Measurements from ENCODE around the gene PROM1. TPM values are rescaled to one million over a fixed set of nuclear protein-coding genes. Genes with fewer than 3 reads are reported as not detected.
A peak's percentile ranks its signal among the peaks of the same experiment; 100 is the strongest.

Gene PROM1
- total RNA-seq, 1 donor from 2014 or later: not detected

- Mint-ChIP-seq H3K27ac (no peak overlapping the region), H3K27me3 (peaks cover 55% of the 10 kb centered on the region), H3K9me3 (peaks cover under 1% of the 10 kb centered on the region), H3K4me1 (no peaks in the 10 kb centered on the region), H3K36me3 (ENCODE audit: low read depth) (no peaks in the 10 kb centered on the region), H3K4me3 (no peak overlapping the region)
- no peak for DNase-seq
- intact Hi-C loops (cut with micrococcal nuclease): no loop called here
Measured at GRCh38 chr4:16090096-16090705, 6.4 kb upstream of the PROM1 start.

DNA sequence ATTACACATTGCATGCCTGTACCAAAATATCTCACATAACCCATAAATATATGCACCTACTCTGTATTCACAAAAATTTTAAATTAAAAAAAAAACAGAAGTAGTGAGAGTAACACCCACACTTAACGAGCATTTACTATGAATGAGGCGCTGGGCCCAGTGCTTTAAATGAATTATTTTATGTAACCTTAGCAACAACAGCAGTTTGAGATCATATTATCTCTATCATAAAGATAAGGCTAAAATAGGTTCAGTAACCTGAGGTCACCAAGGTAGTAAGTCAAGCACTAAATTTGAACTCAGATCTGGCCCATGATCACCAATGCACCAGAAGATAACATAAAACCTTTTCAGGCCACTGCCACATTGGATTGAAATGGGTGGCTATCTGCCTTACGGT lies 5.3 kb upstream of the PROM1 start:
- intact Hi-C loops (cut with micrococcal nuclease): no loop called here
- Mint-ChIP-seq H3K4me1 (peaks cover under 1% of the 10 kb centered on the region), H3K4me3 (no peak overlapping the region), H3K36me3 (ENCODE audit: low read depth) (peaks cover 3% of the 10 kb centered on the region), H3K27ac (no peak overlapping the region), H3K27me3 (peaks cover 62% of the 10 kb centered on the region), H3K9me3 (peaks cover 11% of the 10 kb centered on the region)
- DNase-seq: no peak

- H3K4me3 Mint-ChIP-seq: no peak overlapping the region
- H3K27ac Mint-ChIP-seq: no peak overlapping the region
- intact Hi-C loops (cut with micrococcal nuclease): no loop called here
- peaks cover 2% of the 10 kb centered on the region for H3K4me1 Mint-ChIP-seq
- peaks cover 66% of the 10 kb centered on the region for H3K27me3 Mint-ChIP-seq
- DNase-seq: no peak
- H3K36me3 Mint-ChIP-seq (ENCODE audit: low read depth): peaks cover 6% of the 10 kb centered on the region
- peaks cover 14% of the 10 kb centered on the region for H3K9me3 Mint-ChIP-seq
Measured at GRCh38 chr4:16088601-16089000, 4.8 kb upstream of the PROM1 start.

DNA sequence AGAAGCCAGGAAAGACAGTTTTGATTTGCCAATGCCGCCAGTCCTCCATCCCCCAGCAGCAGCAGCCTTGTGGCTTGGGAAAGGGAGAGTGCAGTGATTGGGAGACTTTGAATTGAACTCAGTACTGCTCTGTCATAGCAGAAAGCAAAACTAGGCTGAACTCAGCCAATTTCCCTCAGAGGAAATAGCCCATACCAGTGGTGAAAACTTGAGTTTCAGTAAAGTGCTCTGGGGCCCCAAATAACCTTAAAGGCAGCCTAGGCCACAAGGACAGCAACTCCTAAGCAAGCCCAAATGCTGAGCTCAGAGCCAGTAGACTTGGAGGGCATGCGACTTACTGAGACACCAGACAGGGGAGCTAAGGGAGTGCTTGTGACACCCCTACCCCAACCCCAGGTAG lies 2.0 kb upstream of the PROM1 start:
- Mint-ChIP-seq H3K27me3 (peaks cover 72% of the 10 kb centered on the region), H3K4me1 (peaks cover 8% of the 10 kb centered on the region), H3K9me3 (peaks cover 14% of the 10 kb centered on the region), H3K27ac (no peak overlapping the region), H3K36me3 (ENCODE audit: low read depth) (peaks cover 6% of the 10 kb centered on the region), H3K4me3 (no peak overlapping the region)
- intact Hi-C loops (cut with micrococcal nuclease): no loop called here
- no peak for DNase-seq

DNA sequence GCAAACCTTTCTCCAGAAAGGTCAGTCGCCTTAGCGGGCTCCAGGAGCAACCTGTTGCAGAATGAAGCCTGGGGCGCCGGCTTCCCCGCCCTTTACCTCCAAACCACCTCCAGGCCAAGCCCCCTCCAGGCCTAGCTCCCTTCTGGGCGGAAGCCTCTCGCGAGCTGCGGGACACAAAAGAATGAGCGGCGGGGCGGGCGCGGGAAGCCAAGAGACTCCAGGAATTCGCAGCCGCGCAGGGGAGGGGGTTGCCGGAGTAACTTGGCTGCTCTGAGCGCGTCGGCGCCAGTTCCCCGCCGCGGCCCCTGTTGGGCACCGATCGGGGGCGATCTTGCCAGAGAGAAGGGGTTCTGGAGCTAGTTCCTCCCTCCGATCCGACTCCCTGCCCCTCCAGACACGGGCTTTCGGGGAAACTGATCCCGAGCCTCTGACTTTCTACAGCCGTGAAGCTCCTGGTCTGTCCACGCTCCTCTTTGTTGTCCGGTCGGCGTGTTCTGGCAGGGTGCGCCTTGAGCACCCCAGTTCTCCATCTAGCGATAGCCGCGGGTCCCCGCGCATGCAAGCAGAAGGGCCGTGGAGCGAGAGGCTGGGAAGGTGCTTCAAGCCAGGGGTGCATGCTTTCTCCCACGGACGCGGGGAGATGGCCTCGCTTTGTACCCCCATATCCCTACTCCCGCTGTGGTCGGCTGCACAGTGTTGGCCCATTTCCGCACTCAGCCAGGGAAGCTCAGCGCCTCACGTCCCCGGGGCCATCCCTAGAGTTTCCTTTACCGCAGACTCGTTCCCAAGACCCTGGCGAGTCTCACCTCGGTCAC lies 1.2 kb downstream of the PROM1 start:
- Mint-ChIP-seq H3K4me3 (peak overlapping the region; percentile 71), H3K27me3 (peaks cover 63% of the 10 kb centered on the region), H3K36me3 (ENCODE audit: low read depth) (peaks cover 6% of the 10 kb centered on the region), H3K27ac (no peak overlapping the region), H3K4me1 (peaks cover 8% of the 10 kb centered on the region), H3K9me3 (peaks cover 14% of the 10 kb centered on the region)
- peak; percentile 62 for DNase-seq
- intact Hi-C loops (cut with micrococcal nuclease): no loop called here

DNA sequence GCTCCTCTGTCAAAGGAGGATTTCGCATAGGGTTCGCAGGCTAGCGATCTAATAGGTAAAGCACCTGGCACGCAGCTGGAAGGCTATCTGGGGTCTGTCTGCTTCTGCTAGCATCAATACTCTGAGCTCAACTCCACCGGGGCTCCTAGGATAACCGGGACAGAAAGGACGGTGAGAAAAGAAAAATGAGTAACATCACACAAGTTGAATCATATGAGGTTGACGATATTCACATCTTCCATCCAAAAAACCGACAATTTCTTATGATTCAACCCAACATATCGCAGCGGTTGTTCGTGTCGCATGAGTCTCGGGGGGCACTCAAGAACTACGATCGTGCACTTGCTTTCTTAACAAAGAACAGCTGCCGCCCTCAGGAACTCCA lies 1.8 kb downstream of the PROM1 start:
- Mint-ChIP-seq H3K27ac (no peak overlapping the region), H3K36me3 (ENCODE audit: low read depth) (peaks cover 6% of the 10 kb centered on the region), H3K4me1 (peaks cover 8% of the 10 kb centered on the region), H3K27me3 (peaks cover 61% of the 10 kb centered on the region), H3K9me3 (peaks cover 14% of the 10 kb centered on the region), H3K4me3 (peak overlapping the region; percentile 71)
- peak; percentile 52 for DNase-seq
- intact Hi-C loops (cut with micrococcal nuclease): no loop called here

GRCh38 chr4:16079046-16079445 lies 4.8 kb downstream of the PROM1 start:
- DNase-seq: peak; percentile 54
- H3K9me3 Mint-ChIP-seq: peaks cover 2% of the 10 kb centered on the region
- H3K4me3 Mint-ChIP-seq: no peak overlapping the region
- H3K4me1 Mint-ChIP-seq: peaks cover 6% of the 10 kb centered on the region
- intact Hi-C loops (cut with micrococcal nuclease): no loop called here
- H3K36me3 Mint-ChIP-seq (ENCODE audit: low read depth): peaks cover 2% of the 10 kb centered on the region
- no peak overlapping the region for H3K27ac Mint-ChIP-seq
- peaks cover 40% of the 10 kb centered on the region for H3K27me3 Mint-ChIP-seq

GRCh38 chr4:16078195-16078760 lies 5.5 kb downstream of the PROM1 start:
- no peaks in the 10 kb centered on the region for H3K36me3 Mint-ChIP-seq (ENCODE audit: low read depth)
- intact Hi-C loops (cut with micrococcal nuclease): no loop called here
- H3K27me3 Mint-ChIP-seq: peaks cover 41% of the 10 kb centered on the region
- H3K27ac Mint-ChIP-seq: no peak overlapping the region
- DNase-seq: peak; percentile 43
- no peaks in the 10 kb centered on the region for H3K9me3 Mint-ChIP-seq
- H3K4me3 Mint-ChIP-seq: no peak overlapping the region
- H3K4me1 Mint-ChIP-seq: peaks cover 6% of the 10 kb centered on the region

DNA sequence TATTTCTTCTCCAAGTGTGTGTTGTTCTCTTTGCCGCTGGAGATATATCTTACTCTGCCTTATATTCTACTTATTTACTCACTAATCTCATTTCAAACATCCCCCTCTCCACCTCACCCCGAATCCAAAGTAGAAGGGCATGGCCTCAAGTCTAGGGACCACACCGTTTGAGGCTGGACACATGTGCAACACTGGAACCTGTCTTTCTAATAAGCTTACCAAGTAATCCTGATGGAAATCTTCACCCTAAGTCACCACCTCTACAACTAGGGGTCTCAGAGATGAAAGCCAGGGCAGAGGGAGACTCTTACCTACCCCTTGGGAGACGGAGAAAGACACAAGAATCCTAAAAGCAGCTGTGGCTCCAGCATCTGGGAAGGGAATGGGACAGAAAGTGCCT lies 6.0 kb downstream of the PROM1 start:
- H3K27me3 Mint-ChIP-seq: peaks cover 44% of the 10 kb centered on the region
- intact Hi-C loops (cut with micrococcal nuclease): no loop called here

DNA sequence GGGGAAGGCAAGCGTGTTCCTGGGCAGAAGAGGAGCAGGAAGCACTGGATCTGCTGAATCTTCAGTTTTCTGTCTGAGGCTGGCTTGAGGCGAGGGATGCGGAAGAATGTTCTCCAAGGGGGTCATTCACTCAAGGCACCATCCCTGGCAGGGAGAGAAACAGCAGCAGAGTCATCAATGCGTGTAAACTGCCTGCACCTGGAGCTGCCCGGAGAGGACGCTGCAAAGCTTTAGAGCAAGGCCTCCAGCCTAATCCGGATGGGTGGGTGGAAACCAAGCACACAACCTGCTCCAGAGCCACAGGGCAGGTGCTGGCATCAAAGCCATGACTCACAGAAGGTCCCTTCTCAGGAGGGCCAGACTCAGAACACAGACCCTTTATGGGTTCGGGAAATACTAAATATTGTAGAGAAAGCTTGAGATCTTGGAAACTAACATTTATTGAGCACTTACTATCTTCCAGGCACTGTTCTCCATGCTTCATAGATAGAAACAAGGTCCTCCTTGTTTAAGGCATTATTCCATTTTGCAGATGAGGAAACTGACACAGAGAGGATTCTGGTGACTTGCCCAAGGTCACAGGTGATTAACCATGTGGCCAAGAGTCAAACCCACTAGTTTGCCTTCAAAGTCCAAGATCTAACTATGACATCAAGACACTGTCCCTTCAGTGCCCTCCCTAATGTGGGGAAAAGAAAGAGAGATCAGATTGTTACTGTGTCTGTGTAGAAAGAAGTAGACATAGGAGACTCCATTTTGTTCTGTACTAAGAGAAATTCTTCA lies 7.7 kb downstream of the PROM1 start:
- DNase-seq: peak; percentile 42
- no peaks in the 10 kb centered on the region for H3K9me3 Mint-ChIP-seq
- intact Hi-C loops (cut with micrococcal nuclease): no loop called here
- H3K27me3 Mint-ChIP-seq: peaks cover 33% of the 10 kb centered on the region
- H3K27ac Mint-ChIP-seq: no peak overlapping the region
- H3K4me3 Mint-ChIP-seq: no peak overlapping the region
- no peaks in the 10 kb centered on the region for H3K36me3 Mint-ChIP-seq (ENCODE audit: low read depth)
- H3K4me1 Mint-ChIP-seq: no peaks in the 10 kb centered on the region

More for the DNA sequence above, 6.0 kb downstream of the PROM1 start:
- H3K4me3 Mint-ChIP-seq: no peak overlapping the region
- H3K9me3 Mint-ChIP-seq: no peaks in the 10 kb centered on the region
- H3K27ac Mint-ChIP-seq: no peak overlapping the region
- peaks cover 6% of the 10 kb centered on the region for H3K4me1 Mint-ChIP-seq
- DNase-seq: no peak
- no peaks in the 10 kb centered on the region for H3K36me3 Mint-ChIP-seq (ENCODE audit: low read depth)

DNA sequence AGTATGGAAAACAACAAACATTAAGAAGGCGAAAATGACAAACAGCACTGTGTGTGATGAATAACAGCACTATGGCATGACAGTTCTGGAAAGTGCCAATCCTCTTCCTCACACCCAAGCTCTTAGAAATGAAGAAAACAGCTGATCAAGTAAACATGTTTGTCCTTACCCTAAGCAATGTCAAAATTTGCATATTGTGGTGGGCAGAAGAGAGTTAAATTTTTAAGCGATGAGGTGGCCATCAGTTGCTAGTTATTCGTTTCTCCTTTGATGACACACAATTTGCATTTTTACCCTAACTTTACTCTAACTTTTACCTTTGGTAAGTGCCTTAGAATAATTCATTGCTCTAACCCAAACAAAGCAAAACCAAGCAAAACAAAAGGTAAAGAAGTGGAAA lies 8.8 kb downstream of the PROM1 start:
- Mint-ChIP-seq H3K27me3 (peaks cover 29% of the 10 kb centered on the region), H3K4me1 (no peaks in the 10 kb centered on the region), H3K27ac (no peak overlapping the region), H3K4me3 (no peak overlapping the region), H3K36me3 (ENCODE audit: low read depth) (no peaks in the 10 kb centered on the region), H3K9me3 (no peaks in the 10 kb centered on the region)
- intact Hi-C loops (cut with micrococcal nuclease): no loop called here
- DNase-seq: no peak

DNA sequence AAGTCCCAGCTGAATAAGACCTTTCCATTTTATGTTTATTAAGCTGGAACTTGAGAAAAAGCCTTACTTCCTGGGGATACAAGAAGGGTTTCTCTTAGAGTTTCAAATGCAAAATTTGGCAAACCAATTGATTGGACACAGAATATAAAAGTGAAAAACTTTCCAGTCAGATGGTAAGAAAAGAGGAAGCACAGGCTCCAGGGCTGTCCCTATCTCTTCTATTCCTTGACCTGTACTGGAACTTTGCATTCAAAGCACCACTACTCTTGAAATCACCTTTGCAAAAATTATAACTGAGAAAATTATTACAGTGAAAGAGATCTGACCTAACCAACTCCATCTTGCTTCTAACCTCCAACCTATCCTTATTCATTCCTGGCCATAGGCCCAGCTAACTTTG lies 11.7 kb downstream of the PROM1 start:
- H3K4me3 Mint-ChIP-seq: no peak overlapping the region
- no peak overlapping the region for H3K27ac Mint-ChIP-seq
- no peaks in the 10 kb centered on the region for H3K4me1 Mint-ChIP-seq
- intact Hi-C loops (cut with micrococcal nuclease): no loop called here
- H3K27me3 Mint-ChIP-seq: peaks cover 21% of the 10 kb centered on the region
- no peaks in the 10 kb centered on the region for H3K9me3 Mint-ChIP-seq
- DNase-seq: no peak
- H3K36me3 Mint-ChIP-seq (ENCODE audit: low read depth): no peaks in the 10 kb centered on the region

DNA sequence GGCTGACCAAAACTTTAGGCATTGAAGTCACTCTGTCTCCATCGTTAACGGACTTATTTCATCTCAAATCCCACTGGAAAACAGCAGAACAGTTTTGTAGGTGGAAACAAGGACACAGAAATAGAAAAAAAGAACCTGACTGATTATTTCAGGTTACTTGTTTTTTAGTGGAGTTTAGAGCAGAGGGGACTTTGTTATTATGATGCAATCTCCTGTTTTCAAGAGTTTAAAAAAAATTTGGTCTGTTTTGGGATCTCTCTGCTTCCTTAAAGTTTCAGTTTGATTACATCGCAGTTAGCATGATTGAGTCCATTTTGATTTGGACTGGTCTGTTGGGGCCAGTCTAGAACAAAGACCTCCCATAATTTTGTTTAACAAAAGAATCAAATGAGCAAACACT lies 13.6 kb downstream of the PROM1 start:
- no peak overlapping the region for H3K4me3 Mint-ChIP-seq
- intact Hi-C loops (cut with micrococcal nuclease): no loop called here
- no peak overlapping the region for H3K27ac Mint-ChIP-seq
- no peaks in the 10 kb centered on the region for H3K4me1 Mint-ChIP-seq
- H3K9me3 Mint-ChIP-seq: no peaks in the 10 kb centered on the region
- peaks cover 18% of the 10 kb centered on the region for H3K27me3 Mint-ChIP-seq
- H3K36me3 Mint-ChIP-seq (ENCODE audit: low read depth): no peaks in the 10 kb centered on the region
- no peak for DNase-seq

DNA sequence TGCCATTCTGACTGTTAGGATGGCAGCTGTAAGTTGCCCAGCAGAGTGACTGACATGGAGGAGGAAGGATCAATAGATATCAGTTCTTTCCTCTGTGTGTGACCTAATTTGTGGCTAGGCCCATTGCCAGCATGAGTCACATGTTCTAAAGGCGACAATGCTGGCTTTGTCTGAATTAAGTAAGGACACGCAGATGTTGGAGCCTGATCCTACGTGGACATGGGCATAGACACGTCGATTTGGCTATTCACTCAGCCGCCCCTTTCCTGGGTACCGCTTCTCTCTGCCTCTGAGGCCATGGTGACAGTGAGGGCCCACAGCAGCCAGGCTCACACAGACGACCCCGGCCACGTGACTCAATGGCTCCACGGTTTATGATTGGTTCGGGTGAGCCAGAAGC lies 16.3 kb downstream of the PROM1 start:
- Mint-ChIP-seq H3K9me3 (peaks cover 8% of the 10 kb centered on the region), H3K27ac (no peak overlapping the region), H3K4me1 (no peaks in the 10 kb centered on the region), H3K27me3 (peaks cover 6% of the 10 kb centered on the region), H3K36me3 (ENCODE audit: low read depth) (no peaks in the 10 kb centered on the region), H3K4me3 (no peak overlapping the region)
- DNase-seq: no peak
- intact Hi-C loops (cut with micrococcal nuclease): no loop called here

All from activated CD4-positive, alpha-beta T cell treated with anti-CD3 and anti-CD28 coated beads, Interleukin-2, amount 10 ng/mL, durations not matched to agents 24 days and 14 days (primary cell).